Uterus (tissue), 4 donors: ENCODE data around the gene NCL. TPM values are rescaled to one million over a fixed set of nuclear protein-coding genes. Genes with fewer than 3 reads are reported as not detected.
"Not testable (repeated sequence)": the region's sequence is repeated elsewhere in the genome, so short reads cannot be mapped to it uniquely, and the experiment has no call there.

Experiments
- DNase-seq, 2 donors: peaks; one replicate each; pipeline ENCODE4 v3.0.0-alpha.2; 2019 to 2020
- H3K27ac ChIP-seq, 2 donors: fragments of 200-600 bp; sonication (generic); 1 replicate in 1 of 2; 2 replicates in 1 of 2; pipeline ENCODE4 v1.5.1; 2016 to 2018
- H3K27me3 ChIP-seq, 2 donors: fragments of 200-600 bp; sonication (generic); one replicate each; pipeline ENCODE4 v1.5.1; 2018 to 2019; ENCODE audit warnings: control low read depth in 1 of 2
- H3K36me3 ChIP-seq, 2 donors: fragments of 200-600 bp; sonication (generic); one replicate each; pipeline ENCODE4 v1.5.1; 2019; ENCODE audit warnings: control low read depth in 1 of 2
- H3K4me1 ChIP-seq, 2 donors: fragments of 200-600 bp; sonication (generic); one replicate each; pipeline ENCODE4 v1.5.1; 2018 to 2019; ENCODE audit warnings: control low read depth in 1 of 2
- H3K4me3 ChIP-seq, 2 donors: fragments of 200-600 bp; sonication (generic); 1 replicate in 1 of 2; 2 replicates in 1 of 2; pipeline ENCODE4 v1.5.1; 2018 to 2019; ENCODE audit warnings: mild to moderate bottlenecking in 1 of 2
- H3K9me3 ChIP-seq, 2 donors: fragments of 200-600 bp; sonication (generic); one replicate each; pipeline ENCODE4 v1.5.1; 2019; ENCODE audit warnings: control low read depth in 1 of 2
- POLR2A ChIP-seq, 2 donors: fragments of 450-650 bp; IDR thresholded peaks; one replicate each; pipeline ENCODE4 v1.6.1; 2016; ENCODE audit warnings: antibody characterized with exemption in 2 of 2, mild to moderate bottlenecking in 1 of 2, moderate library complexity in 1 of 2
- intact Hi-C: fragments of 100-400 bp; cut with DNase I; formaldehyde crosslinking; loops from one replicate; pipeline ENCODE4 v1.15.1; 2023; ENCODE audit warnings: low total_unique reads
- total RNA-seq, 4 donors: library from RNA; depleted of rRNA in 3 of 4; stranded (reverse); fragments of >200 nt in 3 of 4; gene quantifications; one replicate each; pipeline versions ENCODE4 v1.1.0 to v1.2.4, GENCODE V29; 2014 to 2023
- TF ChIP-seq, protein P1 (sequence below), 4 experiments: fragments of 200-600 bp in 2 of 4; fragments of 450-650 bp in 2 of 4; sonication (generic) in 2 of 4; IDR thresholded peaks; one replicate each; pipeline ENCODE4 v1.5.1; 2016 to 2019; ENCODE audit warnings: antibody characterized with exemption in 4 of 4, mild to moderate bottlenecking in 2 of 4, moderate library complexity in 1 of 4
- donor health status: DM: yes; HTN: yes; CAD: no.

Gene NCL
- total RNA-seq, 4 donors from 2014 or later: 68.8 to 429 (median 129) TPM

GRCh38 chr2:231411831-231412617, 52.3 kb downstream of the NCL start:
- no peaks in the 10 kb centered on the region for H3K36me3 ChIP-seq
- no peaks in the 10 kb centered on the region for H3K4me1 ChIP-seq
- TF ChIP-seq POLR2A (IDR thresholded peaks at IDR 0.05): peak in 1 of 2 donors; percentile 38
- TF ChIP-seq, protein P1, sequence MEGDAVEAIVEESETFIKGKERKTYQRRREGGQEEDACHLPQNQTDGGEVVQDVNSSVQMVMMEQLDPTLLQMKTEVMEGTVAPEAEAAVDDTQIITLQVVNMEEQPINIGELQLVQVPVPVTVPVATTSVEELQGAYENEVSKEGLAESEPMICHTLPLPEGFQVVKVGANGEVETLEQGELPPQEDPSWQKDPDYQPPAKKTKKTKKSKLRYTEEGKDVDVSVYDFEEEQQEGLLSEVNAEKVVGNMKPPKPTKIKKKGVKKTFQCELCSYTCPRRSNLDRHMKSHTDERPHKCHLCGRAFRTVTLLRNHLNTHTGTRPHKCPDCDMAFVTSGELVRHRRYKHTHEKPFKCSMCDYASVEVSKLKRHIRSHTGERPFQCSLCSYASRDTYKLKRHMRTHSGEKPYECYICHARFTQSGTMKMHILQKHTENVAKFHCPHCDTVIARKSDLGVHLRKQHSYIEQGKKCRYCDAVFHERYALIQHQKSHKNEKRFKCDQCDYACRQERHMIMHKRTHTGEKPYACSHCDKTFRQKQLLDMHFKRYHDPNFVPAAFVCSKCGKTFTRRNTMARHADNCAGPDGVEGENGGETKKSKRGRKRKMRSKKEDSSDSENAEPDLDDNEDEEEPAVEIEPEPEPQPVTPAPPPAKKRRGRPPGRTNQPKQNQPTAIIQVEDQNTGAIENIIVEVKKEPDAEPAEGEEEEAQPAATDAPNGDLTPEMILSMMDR (IDR thresholded peaks at IDR 0.05): peak; percentile 80 to 93 (median 90)
- H3K27ac ChIP-seq: peak overlapping the region; percentile 20 to 77
- no peaks in the 10 kb centered on the region for H3K9me3 ChIP-seq
- H3K27me3 ChIP-seq: no peaks in the 10 kb centered on the region
- DNase-seq: peak; percentile 87 to 91
- H3K4me3 ChIP-seq: peak overlapping the region; percentile 21 to 60
- intact Hi-C loops: loop anchor here (10.0 kb wide), 2 partner anchors 187 to 317 kb away; no protein-coding TSS in a partner anchor

DNA sequence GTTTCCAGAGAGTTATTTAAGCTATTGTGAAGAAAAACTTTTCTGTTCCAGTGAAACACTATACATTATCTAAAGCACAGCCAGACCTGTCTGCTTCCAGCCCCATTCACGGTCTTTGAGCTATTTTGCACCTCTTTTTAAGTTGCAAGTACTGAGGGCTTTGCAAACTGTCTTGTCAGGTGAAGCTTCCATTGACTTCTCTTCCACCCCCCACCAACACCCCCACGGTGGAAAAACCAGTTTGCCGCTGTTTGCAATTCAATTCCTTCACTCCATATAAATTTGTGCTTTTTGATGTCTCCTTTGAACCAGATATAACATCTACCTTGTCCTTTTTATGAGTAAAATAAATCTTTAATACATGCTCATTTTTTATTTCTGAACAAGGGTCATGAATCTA, 53.0 kb downstream of the NCL start:
- Histone ChIP-seq H3K9me3 (no peaks in the 10 kb centered on the region), H3K4me1 (no peaks in the 10 kb centered on the region), H3K4me3 (no peak overlapping the region), H3K36me3 (no peaks in the 10 kb centered on the region), H3K27ac (no peak overlapping the region), H3K27me3 (no peaks in the 10 kb centered on the region)
- no peak for TF ChIP-seq POLR2A (IDR thresholded peaks at IDR 0.05)
- TF ChIP-seq, protein P1 (IDR thresholded peaks at IDR 0.05): no peak
- intact Hi-C loops: loop anchor here (10.0 kb wide), 2 partner anchors 186 to 316 kb away; no protein-coding TSS in a partner anchor
- DNase-seq: no peak

DNA sequence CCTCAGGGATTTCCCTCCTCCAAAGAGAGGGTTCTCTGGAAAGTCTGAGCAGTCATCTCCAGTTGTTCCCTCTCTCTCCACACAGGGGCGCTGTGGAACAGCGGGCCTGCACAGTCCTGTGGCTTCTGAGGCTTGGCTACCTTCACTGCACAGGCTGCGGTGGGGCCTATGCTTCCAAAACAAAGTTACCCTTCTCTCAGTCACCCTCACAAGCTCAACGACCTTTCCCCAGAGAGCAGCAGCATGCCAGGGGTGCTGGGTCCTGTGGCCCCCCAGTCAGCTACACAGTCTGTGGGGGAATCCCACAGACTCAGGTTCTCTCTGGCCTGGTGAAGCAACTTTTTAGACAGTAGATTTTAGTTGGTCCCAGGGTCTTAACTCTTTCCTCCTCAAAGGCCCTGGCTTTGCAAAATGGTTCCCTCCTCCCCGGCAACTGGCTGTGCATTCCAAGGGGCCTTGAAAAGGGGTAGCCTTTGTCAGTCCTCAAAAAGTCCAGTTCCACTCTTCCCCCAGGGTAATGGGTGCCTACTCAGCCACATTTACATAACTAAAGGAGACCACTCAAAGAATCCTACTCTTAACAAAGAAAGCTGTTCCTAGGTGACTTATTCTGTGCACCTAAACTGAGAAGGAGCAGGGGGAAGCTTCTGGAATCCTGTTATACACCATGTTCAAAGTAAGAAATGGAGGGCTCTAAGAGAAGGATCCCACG, 53.8 kb downstream of the NCL start:
- intact Hi-C loops: loop anchor here (10.0 kb wide), 2 partner anchors 186 to 316 kb away; no protein-coding TSS in a partner anchor
- Histone ChIP-seq H3K27me3 (no peaks in the 10 kb centered on the region), H3K9me3 (no peaks in the 10 kb centered on the region), H3K4me3 (no peak overlapping the region), H3K36me3 (no peaks in the 10 kb centered on the region), H3K4me1 (no peaks in the 10 kb centered on the region), H3K27ac (no peak overlapping the region)
- no peak for DNase-seq
- TF ChIP-seq, protein P1 (IDR thresholded peaks at IDR 0.05): no peak
- no peak for TF ChIP-seq POLR2A (IDR thresholded peaks at IDR 0.05)

GRCh38 chr2:231409776-231410175, 54.5 kb downstream of the NCL start:
- no peaks in the 10 kb centered on the region for H3K9me3 ChIP-seq
- H3K4me1 ChIP-seq: no peaks in the 10 kb centered on the region
- no peaks in the 10 kb centered on the region for H3K36me3 ChIP-seq
- TF ChIP-seq, protein P1 (IDR thresholded peaks at IDR 0.05): no peak
- no peak for TF ChIP-seq POLR2A (IDR thresholded peaks at IDR 0.05)
- DNase-seq: no peak
- H3K4me3 ChIP-seq: no peak overlapping the region
- intact Hi-C loops: loop anchor here (10.0 kb wide), 2 partner anchors 185 to 315 kb away; no protein-coding TSS in a partner anchor
- H3K27me3 ChIP-seq: no peaks in the 10 kb centered on the region
- no peak overlapping the region for H3K27ac ChIP-seq

GRCh38 chr2:231408304-231408703, 56.0 kb downstream of the NCL start:
- H3K4me3 ChIP-seq, H3K27me3 ChIP-seq, H3K9me3 ChIP-seq, H3K4me1 ChIP-seq, intact Hi-C loops, H3K36me3 ChIP-seq, DNase-seq, H3K27ac ChIP-seq: not testable (repeated sequence)

- H3K4me1 ChIP-seq, DNase-seq, H3K9me3 ChIP-seq, H3K27me3 ChIP-seq, H3K27ac ChIP-seq, H3K4me3 ChIP-seq, intact Hi-C loops, H3K36me3 ChIP-seq: not testable (repeated sequence)
Measured at GRCh38 chr2:231407686-231408085, 56.6 kb downstream of the NCL start.
